NCI-H526 (cell line): ENCODE data around the gene ANKRD33B.

Source experiments
- DNase-seq, 2 experiments: peaks; one replicate each; lab custom pipeline; 2025; lab: John Stamatoyannopoulos, UW

Gene ANKRD33B

DNA sequence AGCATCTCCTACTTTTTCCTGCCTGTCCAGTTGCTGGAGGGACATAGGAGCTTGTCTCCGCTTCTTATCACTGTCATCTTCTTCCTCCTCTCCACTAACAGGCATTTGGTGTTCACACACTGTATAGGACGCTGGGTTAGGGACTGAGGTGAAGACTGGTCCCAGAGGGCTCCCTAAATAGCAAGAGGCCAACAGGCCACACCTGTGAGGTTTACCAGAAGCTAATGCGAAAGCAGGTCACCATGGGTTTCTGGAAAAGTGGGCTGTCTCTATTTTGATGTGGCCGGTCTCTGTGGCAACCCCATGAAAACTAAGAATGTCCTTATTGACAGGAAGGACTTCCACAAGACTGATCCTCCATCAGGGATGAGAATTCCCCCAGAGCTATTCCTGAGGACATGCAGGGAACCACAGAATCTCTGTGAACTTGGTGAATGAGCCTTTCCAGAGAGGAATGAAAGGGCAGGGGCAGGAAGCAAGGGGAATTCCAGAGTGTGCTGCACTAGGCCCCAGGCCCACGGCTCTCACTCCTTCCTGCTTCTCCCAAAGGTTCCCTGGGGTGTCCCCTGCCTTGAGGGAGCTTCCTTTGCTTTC lies 135.5 kb downstream of the ANKRD33B start:
- no peak for DNase-seq

DNA sequence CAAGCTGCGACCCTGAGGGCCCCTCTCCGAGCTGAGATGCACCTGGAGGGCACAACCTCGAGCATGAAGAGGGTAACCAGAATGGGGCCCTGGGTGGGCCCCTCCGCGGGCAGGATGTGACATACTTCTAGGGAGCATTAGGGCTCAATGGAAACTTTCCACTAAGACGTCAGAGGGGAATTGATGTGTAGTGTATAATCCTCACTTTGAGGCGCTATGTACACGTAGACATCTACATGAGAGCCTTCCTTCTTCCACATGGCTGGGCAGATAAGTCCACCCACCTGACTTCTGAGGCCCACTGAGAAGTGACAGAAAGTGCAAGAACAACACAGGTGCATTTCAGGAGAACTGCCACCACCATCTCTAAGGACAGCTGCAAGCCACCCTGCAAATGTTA lies 136.1 kb downstream of the ANKRD33B start:
- peak in 1 of 2 experiments; percentile 2 for DNase-seq

DNA sequence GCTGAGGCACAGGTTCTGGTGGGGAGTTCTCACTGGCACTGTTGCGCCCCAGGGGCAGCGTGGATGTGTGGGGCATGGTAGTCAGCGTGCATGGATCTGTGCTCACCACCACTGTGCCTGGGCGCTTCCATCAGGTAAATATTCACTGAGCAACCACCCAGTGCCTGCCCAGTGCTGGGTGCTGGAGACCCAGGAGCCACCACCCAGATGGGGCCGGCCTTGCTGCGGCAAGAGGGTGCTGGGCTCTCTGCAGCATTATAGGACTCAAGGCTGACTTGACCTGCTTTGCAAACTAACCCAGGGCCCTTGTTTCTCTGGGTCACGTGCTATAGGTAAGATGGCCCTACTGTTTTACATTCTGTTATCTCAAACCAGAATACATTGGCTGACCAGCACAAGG lies 136.6 kb downstream of the ANKRD33B start:
- peak in 1 of 2 experiments; percentile 15 for DNase-seq

DNA sequence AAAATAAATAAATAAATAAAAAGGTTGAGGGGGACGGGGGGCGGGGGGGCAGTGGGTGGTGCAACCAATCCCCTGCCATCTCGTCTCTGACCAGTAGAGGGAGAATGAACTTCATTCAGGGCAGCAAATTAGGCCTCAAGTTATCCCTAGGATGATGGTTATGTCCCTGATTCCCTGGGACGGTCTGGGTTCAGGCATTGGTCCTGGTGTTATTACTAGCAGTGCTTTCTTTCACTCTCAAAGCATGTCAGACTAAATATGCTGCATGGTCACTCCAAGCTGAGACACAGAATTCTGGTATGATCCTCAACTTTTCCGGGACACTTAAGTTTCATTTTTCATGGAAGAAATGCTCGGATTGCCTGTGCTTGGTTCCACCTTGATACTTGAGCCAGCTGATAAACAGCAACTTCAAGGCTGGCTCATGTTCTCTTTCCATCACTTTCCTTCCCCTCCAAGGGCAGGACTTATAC lies 137.7 kb downstream of the ANKRD33B start:
- peak; percentile 5 to 44 for DNase-seq

DNA sequence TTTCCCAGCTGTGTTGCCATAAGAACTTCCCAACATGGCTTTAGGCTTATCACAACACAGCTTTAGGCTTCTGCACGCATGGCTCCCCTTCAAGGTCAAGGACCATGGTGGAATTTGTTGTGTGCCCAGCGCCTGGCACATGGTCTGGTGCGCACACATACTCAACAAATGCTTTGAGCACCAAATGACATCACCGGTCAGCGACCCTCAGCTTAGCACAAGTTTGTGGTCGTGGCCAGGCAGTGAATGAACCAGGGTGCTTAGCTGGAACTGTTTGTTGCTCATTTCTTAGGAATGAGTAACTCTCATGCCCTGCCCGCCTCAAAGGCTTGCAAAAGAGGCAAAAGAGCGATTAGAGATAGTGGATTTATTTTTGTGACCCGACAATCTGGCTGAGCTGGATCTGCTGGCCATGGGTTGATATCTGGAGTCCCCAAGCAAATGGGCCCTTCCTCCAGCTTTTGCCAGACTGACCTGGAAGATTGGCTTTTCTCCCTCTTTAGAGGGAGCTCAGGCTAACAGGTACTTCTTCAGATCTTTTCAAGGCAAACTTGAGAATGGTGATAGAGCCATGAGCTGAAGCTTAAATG lies 138.3 kb downstream of the ANKRD33B start:
- no peak for DNase-seq

DNA sequence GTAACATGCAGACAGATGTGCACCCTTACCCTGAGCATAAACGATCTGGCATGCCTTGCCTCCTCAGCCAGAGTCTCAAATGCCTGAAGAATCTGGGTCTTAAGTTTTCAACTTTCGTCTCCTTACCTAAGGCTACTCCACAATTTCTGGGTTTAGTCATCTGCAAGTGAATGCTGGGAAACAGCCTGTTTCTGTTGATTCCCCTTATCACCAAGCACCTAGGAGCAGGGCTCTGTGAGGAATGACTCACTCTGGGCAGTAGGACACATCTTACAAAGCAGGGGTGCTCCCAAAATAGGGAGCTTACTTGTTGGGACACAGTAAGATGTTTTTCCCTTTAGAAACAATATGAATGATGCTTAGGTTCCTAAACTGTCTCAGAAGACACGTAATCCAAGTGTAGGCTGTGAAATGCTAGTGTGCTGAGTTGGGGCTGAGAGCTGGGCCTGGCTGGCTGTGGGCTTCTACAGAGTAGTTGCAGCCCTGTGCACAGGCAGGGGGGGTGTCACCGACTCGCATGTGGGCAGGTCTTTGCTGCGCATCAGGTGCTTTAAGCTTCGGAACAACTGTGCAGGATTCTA lies 139.1 kb downstream of the ANKRD33B start:
- DNase-seq, result no peak

DNA sequence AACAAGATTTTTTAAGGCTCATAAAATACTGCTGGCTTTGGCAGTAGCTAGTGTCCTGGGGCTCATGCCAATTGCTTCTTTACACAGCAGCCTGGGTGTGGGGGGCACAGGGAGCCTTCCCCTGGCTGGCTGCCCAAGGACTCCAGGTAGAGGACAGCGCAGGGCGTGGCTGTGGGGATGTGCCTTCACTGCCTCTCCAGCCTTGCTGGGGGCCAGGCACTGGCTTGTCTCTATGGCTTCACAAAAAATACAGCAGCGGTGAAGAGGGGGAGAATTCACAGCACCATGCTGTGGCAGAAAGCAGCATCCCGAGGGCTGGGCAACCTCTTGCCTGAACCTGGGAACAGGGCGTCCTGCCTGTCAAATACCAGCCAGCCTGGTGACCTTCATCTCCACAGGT lies 139.8 kb downstream of the ANKRD33B start:
- DNase-seq, result no peak

DNA sequence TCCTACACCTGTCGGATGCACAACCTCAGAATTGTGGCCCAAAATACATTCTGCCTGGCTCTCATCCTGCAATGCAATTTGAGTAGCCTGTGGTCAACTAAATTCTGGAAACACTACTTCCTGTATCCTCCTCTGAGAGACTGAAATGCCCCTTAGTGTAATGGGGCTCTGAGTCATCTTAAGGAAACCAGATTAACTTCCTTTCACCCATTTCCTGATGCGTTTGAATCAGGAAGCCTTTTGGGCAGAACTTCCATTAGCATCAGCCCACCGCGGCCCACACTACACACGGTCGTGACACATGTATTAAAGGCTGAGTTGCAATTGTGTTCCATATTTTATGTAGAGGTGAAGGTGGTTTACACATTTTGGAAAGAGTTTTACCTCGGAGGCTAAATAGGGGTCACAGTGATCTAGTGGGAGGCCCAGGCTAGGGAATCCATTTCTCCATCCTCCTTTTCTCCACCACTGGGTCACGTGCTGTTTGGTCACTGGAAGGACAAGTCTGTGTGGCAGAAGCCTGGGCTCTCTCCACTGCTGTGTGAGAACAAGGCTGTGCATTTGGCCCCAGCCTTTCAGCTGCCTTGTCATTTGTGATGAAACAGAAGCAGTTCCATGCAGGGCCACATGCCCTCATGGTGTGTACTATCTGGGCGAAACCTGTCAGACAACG lies 141.2 kb downstream of the ANKRD33B start:
- no peak for DNase-seq

DNA sequence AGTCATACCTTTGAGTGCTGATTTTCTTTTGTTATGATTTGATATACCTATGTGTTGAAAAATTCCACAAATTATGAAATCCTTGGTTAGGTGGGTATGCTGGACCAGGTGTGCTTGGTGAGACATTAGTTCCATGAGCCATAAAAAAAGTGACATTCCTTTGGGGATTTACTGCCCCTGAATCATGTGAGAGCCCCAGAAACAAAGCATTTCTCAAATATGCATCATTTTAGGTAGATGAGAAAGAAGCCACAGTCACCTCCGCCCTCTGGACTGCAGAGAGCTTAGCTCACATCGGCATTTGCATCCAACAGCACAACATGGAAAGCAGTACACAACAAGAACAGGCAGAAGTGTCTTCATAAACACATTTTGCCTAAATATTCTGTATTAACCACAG lies 141.9 kb downstream of the ANKRD33B start:
- no peak for DNase-seq

DNA sequence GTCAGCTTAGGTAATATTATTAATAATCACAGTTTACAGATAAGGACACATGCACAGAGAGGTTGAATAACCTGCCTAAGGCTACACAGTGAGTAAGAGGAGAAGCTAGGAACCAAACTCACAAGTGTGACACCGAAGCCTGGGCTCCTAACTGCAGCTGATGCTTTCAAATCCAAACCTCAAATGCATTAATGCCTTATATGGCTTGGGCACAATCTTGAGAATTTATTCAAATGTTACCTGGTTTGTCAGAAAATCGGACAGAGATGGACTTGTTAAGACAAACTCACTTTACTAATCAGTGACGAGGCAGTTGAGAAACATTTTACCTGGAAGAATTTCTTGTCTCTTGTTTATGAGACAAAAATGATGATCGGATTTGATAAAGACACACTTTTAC lies 142.5 kb downstream of the ANKRD33B start:
- no peak for DNase-seq
